SK-N-SH (cell line): Measurements from ENCODE around the gene IL1R1. TPM values are rescaled to one million over a fixed set of nuclear protein-coding genes. Genes with fewer than 3 reads are reported as not detected.

Source experiments
- CTCF ChIA-PET: fragments of 300-600, 350-600 bp; formaldehyde crosslinking; extraction: SDS; loops from one replicate; lab custom pipeline; 2021; lab: Yijun Ruan, JAX
- POLR2A ChIA-PET: fragments of 350-600 bp; sonication (Branson Sonifier 250); formaldehyde crosslinking; extraction: SDS; loops from one replicate; lab custom pipeline; 2020; ENCODE audit warnings: antibody characterized with exemption, inconsistent platforms; lab: Yijun Ruan, JAX
- DNase-seq: peaks from one replicate; pipeline ENCODE4 v3.0.0; 2012
- H2AFZ ChIP-seq: fragments of 200-600 bp; sonication (generic); 2 replicates; pipeline ENCODE4 v1.8.1; 2016; ENCODE audit warnings: antibody characterized with exemption, mild to moderate bottlenecking, low read depth
- H3F3A ChIP-seq: fragments of 200-600 bp; sonication (generic); replicated peaks from 2 replicates; pipeline ENCODE3; 2016; ENCODE audit warnings: antibody characterized with exemption, mild to moderate bottlenecking; ENCODE audit not compliant: insufficient read depth
- H3K27ac ChIP-seq, 2 experiments: fragments of 200-500 bp in 1 of 2; fragments of 200-600 bp in 1 of 2; sonication (Bioruptor generic) in 1 of 2; sonication (generic), shearing (Covaris generic) in 1 of 2; 2 replicates each; pipeline versions ENCODE4 v1.5.1 to v1.6.1; 2014 to 2016; ENCODE audit warnings: low read depth in 2 of 2, inconsistent platforms in 1 of 2, low read length in 1 of 2, mild to moderate bottlenecking in 1 of 2, mixed read lengths in 1 of 2
- H3K27me3 ChIP-seq: fragments of 200-600 bp; sonication (generic), shearing (Covaris generic); 2 replicates; pipeline ENCODE4 v1.6.1; 2016; ENCODE audit warnings: mixed run types; ENCODE audit not compliant: insufficient read depth
- H3K36me3 ChIP-seq, 2 experiments: fragments of 200-500 bp in 1 of 2; fragments of 200-600 bp in 1 of 2; sonication (Bioruptor generic) in 1 of 2; sonication (generic) in 1 of 2; replicated peaks in 1 of 2; 2 replicates each; pipeline versions ENCODE3 to v1.5.1; 2014 to 2016; ENCODE audit warnings: low read length in 1 of 2, mild to moderate bottlenecking in 1 of 2; ENCODE audit not compliant: insufficient read depth in 2 of 2, control insufficient read depth in 1 of 2
- H3K4me1 ChIP-seq, 2 experiments: fragments of 200-500 bp in 1 of 2; fragments of 200-600 bp in 1 of 2; sonication (Bioruptor generic) in 1 of 2; sonication (generic), shearing (Covaris generic) in 1 of 2; 2 replicates each; pipeline versions ENCODE4 v1.5.1 to v1.6.1; 2014 to 2016; ENCODE audit warnings: low read depth in 1 of 2, low read length in 1 of 2, mixed run types in 1 of 2; ENCODE audit not compliant: insufficient read depth in 2 of 2, control insufficient read depth in 1 of 2
- H3K4me2 ChIP-seq: fragments of 200-600 bp; sonication (generic), shearing (Covaris generic); 2 replicates; pipeline ENCODE4 v1.6.1; 2017; ENCODE audit warnings: mixed run types
- H3K4me3 ChIP-seq, 2 experiments: fragments of 200-500 bp in 1 of 2; fragments of 200-600 bp in 1 of 2; sonication (Bioruptor generic) in 1 of 2; sonication (generic), shearing (Covaris generic) in 1 of 2; 2 replicates each; pipeline versions ENCODE4 v1.5.1 to v1.8.1; 2014 to 2016; ENCODE audit warnings: low read depth in 2 of 2, inconsistent platforms in 1 of 2, low read length in 1 of 2, mild to moderate bottlenecking in 1 of 2, mixed read lengths in 1 of 2, moderate library complexity in 1 of 2
- H3K79me2 ChIP-seq: fragments of 200-600 bp; sonication (generic); 2 replicates; pipeline ENCODE4 v1.8.1; 2017; ENCODE audit warnings: mild to moderate bottlenecking; ENCODE audit not compliant: insufficient read depth
- H3K9ac ChIP-seq: fragments of 200-600 bp; sonication (generic); 2 replicates; pipeline ENCODE4 v1.6.1; 2017; ENCODE audit warnings: mixed run types
- H3K9me2 ChIP-seq: fragments of 200-600 bp; sonication (generic); 2 replicates; pipeline ENCODE4 v1.6.1; 2017; ENCODE audit warnings: mixed run types
- H3K9me3 ChIP-seq: fragments of 200-600 bp; sonication (generic); 2 replicates; pipeline ENCODE4 v1.6.1; 2017; ENCODE audit warnings: mixed run types, mild to moderate bottlenecking, moderate library complexity
- H4K20me1 ChIP-seq: fragments of 200-600 bp; sonication (generic); 2 replicates; pipeline ENCODE4 v1.6.1; 2017; ENCODE audit warnings: mild to moderate bottlenecking, mixed run types; ENCODE audit not compliant: insufficient read depth
- CHD2 ChIP-seq: fragments of 150-350 bp; IDR thresholded peaks from 2 replicates; pipeline ENCODE4 v1.6.1; 2018; ENCODE audit warnings: low read length; ENCODE audit not compliant: partially characterized antibody
- ELF1 ChIP-seq: IDR thresholded peaks from 2 replicates; pipeline ENCODE4 v1.4.0; 2012
- EP300 ChIP-seq, 2 experiments: IDR thresholded peaks; 2 replicates each; pipeline versions ENCODE4 v1.4.0 to v1.6.1; 2012; ENCODE audit warnings: borderline replicate concordance in 1 of 2, low read depth in 1 of 2, low read length in 1 of 2
- EZH2phosphoT487 ChIP-seq: fragments of 200-600 bp; sonication (generic); IDR thresholded peaks from 2 replicates; pipeline ENCODE4 v1.6.1; 2017; ENCODE audit warnings: low read depth, mixed run types, mild to moderate bottlenecking, antibody characterized with exemption, moderate library complexity, borderline replicate concordance
- FOSL2 ChIP-seq: IDR thresholded peaks from 2 replicates; pipeline ENCODE4 v1.4.0; 2012; ENCODE audit warnings: low read depth, mild to moderate bottlenecking, moderate library complexity, borderline replicate concordance
- FOXM1 ChIP-seq: IDR thresholded peaks from 2 replicates; pipeline ENCODE4 v1.4.0; 2012; ENCODE audit warnings: low read depth, mild to moderate bottlenecking
- JUND ChIP-seq: IDR thresholded peaks from 2 replicates; pipeline ENCODE4 v1.4.0; 2012
- NRF1 ChIP-seq: IDR thresholded peaks from 2 replicates; pipeline ENCODE4 v1.6.1; 2012; ENCODE audit warnings: low read depth, mild to moderate bottlenecking, low read length
- RAD21 ChIP-seq: IDR thresholded peaks from 2 replicates; pipeline ENCODE4 v1.6.1; 2012; ENCODE audit warnings: mild to moderate bottlenecking, low read length
- RCOR1 ChIP-seq: fragments of 150-350 bp; IDR thresholded peaks from 2 replicates; pipeline ENCODE4 v1.6.1; 2017; ENCODE audit warnings: antibody characterized with exemption, low read length
- RFX5 ChIP-seq: IDR thresholded peaks from 2 replicates; pipeline ENCODE4 v1.6.1; 2012; ENCODE audit warnings: mild to moderate bottlenecking, improper control_type of control experiment, low read length
- SIN3A ChIP-seq: IDR thresholded peaks from 2 replicates; pipeline ENCODE4 v1.6.1; 2012; ENCODE audit warnings: low read depth, mild to moderate bottlenecking, low read length, moderate library complexity, borderline replicate concordance
- TAF1 ChIP-seq: IDR thresholded peaks from 2 replicates; pipeline ENCODE4 v1.6.1; 2012; ENCODE audit warnings: low read depth, mild to moderate bottlenecking, low read length, moderate library complexity, borderline replicate concordance
- WGBS: methylation state at CpG from one replicate; pipeline ENCODE4 v1.1.6; 2017; ENCODE audit warnings: low lambda C conversion rate; 5-methylcytosine and 5-hydroxymethylcytosine counted together
- polyA plus RNA-seq, 3 experiments: library from polyadenylated mRNA; depleted of rRNA; stranded (reverse); fragments of >200 nt; gene quantifications; 2 replicates each; pipeline ENCODE4 v1.2.3, GENCODE V29; 2012
- TF ChIP-seq, protein P1 (sequence below): fragments of 200-600 bp; sonication (generic); IDR thresholded peaks from 2 replicates; pipeline ENCODE4 v1.6.1; 2017; ENCODE audit warnings: antibody characterized with exemption, mild to moderate bottlenecking, moderate library complexity
- TF ChIP-seq, protein P2 (sequence below): IDR thresholded peaks from 2 replicates; pipeline ENCODE4 v1.6.1; 2012; ENCODE audit warnings: mild to moderate bottlenecking, low read depth, low read length, moderate library complexity

The IL1R1 gene
- polyA plus RNA-seq, 1 of the 3 experiments (the other 2 are of a cell fraction), result 13.3 TPM

DNA sequence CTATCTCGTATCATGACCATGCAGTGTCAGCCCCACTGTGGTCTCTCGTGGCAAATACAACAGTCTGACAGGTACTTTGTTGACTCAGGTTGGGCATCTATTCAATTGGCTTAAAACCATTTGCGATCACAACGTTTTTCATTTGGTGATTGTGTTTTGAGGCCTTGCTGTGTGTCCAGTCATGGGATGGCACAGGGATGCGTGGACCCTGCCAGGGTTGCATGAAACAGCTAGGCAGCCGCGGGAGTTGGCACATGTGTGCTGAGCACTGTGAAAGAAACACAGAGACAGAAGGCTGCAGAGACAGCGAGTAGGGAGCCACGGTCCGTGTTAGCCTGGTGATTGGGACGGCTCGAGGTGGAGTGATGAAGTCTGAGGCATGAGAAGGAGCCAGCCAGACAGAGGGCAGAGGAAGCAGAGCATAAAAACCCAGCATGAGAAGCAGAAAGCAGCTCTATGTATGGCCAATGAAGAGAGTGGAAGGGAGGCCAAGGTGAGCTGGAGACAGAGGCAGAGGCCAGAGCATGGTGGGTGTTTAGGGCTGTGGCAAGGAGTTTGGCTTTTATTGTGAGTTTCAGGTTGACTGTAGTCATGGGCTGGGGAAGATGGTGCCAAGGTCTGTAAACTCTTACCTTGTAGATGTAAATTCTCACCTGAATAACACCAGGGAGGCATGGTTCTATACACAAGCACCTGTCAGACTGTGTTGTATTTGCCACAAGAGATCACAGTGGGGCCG lies 31.8 kb upstream of the IL1R1 start (continued):
- TF ChIP-seq EP300 (IDR thresholded peaks at IDR 0.05; ENCODE audit: borderline replicate concordance in 1 of 2, low read depth in 1 of 2, low read length in 1 of 2) (no peak), RFX5 (no peak), JUND (no peak), RCOR1 (no peak), RAD21 (no peak)

DNA sequence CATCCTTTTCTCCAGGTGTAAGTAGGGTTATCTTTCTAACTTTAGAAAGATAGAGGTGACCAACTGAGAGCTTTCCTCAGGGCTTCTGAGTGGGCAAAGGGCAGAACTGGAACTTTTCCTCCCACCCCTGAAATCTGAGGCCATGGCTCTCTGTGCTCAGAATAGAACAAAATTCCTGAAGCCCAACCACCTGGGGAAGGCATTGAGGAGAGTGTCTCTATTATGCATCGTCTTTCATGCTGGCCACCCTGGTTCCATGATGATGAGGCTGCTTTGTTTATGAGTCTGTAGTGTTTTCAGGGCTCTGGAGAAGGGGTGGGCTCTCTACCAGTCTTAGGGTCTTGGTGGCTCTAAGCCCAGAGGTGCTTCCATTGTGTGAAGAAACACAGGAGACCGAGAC lies 30.7 kb upstream of the IL1R1 start:
- no peak overlapping the region for H2AFZ ChIP-seq
- H3K27me3 ChIP-seq, result no peaks in the 10 kb centered on the region
- H3F3A ChIP-seq, result peaks cover 6% of the 10 kb centered on the region
- no peak overlapping the region for H3K9ac ChIP-seq
- no peak overlapping the region for H3K4me2 ChIP-seq
- H3K4me3 ChIP-seq, result no peak overlapping the region
- ChIA-PET POLR2A (no interaction called here), CTCF (no interaction called here)
- no peaks in the 10 kb centered on the region for H3K9me3 ChIP-seq
- H3K27ac ChIP-seq, result no peak overlapping the region
- 0 out of 4 replicates have a peak, but pooled peaks cover 0 to 5% of the 10 kb centered on the region in 2 experiments for H3K4me1 ChIP-seq
- no peaks in the 10 kb centered on the region for H3K9me2 ChIP-seq
- DNase-seq, result no peak
- TF ChIP-seq FOSL2 (no peak), FOXM1 (no peak), TAF1 (no peak)
- TF ChIP-seq, protein P1, sequence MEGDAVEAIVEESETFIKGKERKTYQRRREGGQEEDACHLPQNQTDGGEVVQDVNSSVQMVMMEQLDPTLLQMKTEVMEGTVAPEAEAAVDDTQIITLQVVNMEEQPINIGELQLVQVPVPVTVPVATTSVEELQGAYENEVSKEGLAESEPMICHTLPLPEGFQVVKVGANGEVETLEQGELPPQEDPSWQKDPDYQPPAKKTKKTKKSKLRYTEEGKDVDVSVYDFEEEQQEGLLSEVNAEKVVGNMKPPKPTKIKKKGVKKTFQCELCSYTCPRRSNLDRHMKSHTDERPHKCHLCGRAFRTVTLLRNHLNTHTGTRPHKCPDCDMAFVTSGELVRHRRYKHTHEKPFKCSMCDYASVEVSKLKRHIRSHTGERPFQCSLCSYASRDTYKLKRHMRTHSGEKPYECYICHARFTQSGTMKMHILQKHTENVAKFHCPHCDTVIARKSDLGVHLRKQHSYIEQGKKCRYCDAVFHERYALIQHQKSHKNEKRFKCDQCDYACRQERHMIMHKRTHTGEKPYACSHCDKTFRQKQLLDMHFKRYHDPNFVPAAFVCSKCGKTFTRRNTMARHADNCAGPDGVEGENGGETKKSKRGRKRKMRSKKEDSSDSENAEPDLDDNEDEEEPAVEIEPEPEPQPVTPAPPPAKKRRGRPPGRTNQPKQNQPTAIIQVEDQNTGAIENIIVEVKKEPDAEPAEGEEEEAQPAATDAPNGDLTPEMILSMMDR, result no peak
- no peaks in the 10 kb centered on the region for H3K36me3 ChIP-seq
- 57% methylated on average over 2 of the region's 2 CpGs for WGBS
- H3K79me2 ChIP-seq, result no peaks in the 10 kb centered on the region
- no peaks in the 10 kb centered on the region for H4K20me1 ChIP-seq

DNA sequence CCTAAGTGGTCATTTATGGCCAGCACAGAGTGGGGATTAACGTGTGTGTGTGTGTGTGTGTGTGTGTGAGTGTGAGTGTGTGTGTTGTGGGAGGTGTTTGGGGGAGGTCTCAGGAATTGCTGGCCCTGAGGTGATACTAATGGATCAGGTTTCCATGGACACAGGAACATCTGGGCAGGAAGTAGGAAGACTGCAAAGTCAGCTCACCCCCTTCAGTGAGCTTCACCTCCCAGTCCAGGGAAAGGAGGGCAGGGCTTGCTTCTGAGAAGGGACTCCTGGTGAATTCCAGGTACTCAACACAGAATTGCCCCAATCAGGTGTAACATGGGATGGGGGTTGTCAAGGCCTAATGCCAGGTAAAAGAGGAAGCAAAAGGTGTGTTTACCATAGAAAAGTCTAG lies 30.3 kb upstream of the IL1R1 start:
- H3K4me3 ChIP-seq, result no peak overlapping the region
- DNase-seq, result no peak

More for the DNA sequence above, 30.3 kb upstream of the IL1R1 start:
- Histone ChIP-seq H3K4me1 (0 out of 4 replicates have a peak, but pooled peaks cover 0 to 5% of the 10 kb centered on the region in 2 experiments), H2AFZ (no peak overlapping the region), H3K4me2 (no peak overlapping the region), H3K27ac (no peak overlapping the region), H3K9me3 (no peaks in the 10 kb centered on the region), H3K9me2 (no peaks in the 10 kb centered on the region), H3K27me3 (no peaks in the 10 kb centered on the region), H3K79me2 (no peaks in the 10 kb centered on the region), H3F3A (peaks cover 6% of the 10 kb centered on the region), H3K9ac (no peak overlapping the region), H4K20me1 (no peaks in the 10 kb centered on the region), H3K36me3 (no peaks in the 10 kb centered on the region)
- CTCF ChIA-PET, result no interaction called here
- POLR2A ChIA-PET, result no interaction called here
- TF ChIP-seq, protein P2, sequence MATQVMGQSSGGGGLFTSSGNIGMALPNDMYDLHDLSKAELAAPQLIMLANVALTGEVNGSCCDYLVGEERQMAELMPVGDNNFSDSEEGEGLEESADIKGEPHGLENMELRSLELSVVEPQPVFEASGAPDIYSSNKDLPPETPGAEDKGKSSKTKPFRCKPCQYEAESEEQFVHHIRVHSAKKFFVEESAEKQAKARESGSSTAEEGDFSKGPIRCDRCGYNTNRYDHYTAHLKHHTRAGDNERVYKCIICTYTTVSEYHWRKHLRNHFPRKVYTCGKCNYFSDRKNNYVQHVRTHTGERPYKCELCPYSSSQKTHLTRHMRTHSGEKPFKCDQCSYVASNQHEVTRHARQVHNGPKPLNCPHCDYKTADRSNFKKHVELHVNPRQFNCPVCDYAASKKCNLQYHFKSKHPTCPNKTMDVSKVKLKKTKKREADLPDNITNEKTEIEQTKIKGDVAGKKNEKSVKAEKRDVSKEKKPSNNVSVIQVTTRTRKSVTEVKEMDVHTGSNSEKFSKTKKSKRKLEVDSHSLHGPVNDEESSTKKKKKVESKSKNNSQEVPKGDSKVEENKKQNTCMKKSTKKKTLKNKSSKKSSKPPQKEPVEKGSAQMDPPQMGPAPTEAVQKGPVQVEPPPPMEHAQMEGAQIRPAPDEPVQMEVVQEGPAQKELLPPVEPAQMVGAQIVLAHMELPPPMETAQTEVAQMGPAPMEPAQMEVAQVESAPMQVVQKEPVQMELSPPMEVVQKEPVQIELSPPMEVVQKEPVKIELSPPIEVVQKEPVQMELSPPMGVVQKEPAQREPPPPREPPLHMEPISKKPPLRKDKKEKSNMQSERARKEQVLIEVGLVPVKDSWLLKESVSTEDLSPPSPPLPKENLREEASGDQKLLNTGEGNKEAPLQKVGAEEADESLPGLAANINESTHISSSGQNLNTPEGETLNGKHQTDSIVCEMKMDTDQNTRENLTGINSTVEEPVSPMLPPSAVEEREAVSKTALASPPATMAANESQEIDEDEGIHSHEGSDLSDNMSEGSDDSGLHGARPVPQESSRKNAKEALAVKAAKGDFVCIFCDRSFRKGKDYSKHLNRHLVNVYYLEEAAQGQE, result no peak
- TF ChIP-seq NRF1 (no peak), EZH2phosphoT487 (no peak), SIN3A (no peak), CHD2 (no peak), ELF1 (no peak)
- 55% methylated on average over 1 of the region's 1 CpG for WGBS
